WTC11 (cell line): Measurements from ENCODE around the gene STEAP1. TPM values are rescaled to one million over a fixed set of nuclear protein-coding genes. Genes with fewer than 3 reads are reported as not detected.

Source experiments
- ATAC-seq: fragments of 200-7000 bp; cut with Tn5 transposase; 2 replicates; pipeline ENCODE4 v1.10.0; 2021; ENCODE audit warnings: mild to moderate bottlenecking, moderate library complexity
- CTCF ChIA-PET: fragments of 300-600 bp; sonication (Branson Sonifier 250); formaldehyde crosslinking; loops from one replicate; lab custom pipeline; 2021; ENCODE audit warnings: antibody characterized with exemption; lab: Charles Lee
- POLR2A ChIA-PET: fragments of 350-600 bp; sonication (Branson Sonifier 250); formaldehyde crosslinking; loops from one replicate; lab custom pipeline; 2021; ENCODE audit warnings: antibody characterized with exemption; lab: Charles Lee
- DNase-seq: peaks from one replicate; pipeline ENCODE4 v3.0.0; 2021; ENCODE audit warnings: low spot score
- H3K27ac Mint-ChIP-seq: 2 replicates; pipeline ENCODE4 v1.8.0; 2021; ENCODE audit warnings: mixed read lengths
- H3K27me3 Mint-ChIP-seq: 2 replicates; pipeline ENCODE4 v1.8.0; 2021; ENCODE audit warnings: low read depth, mild to moderate bottlenecking, moderate library complexity, mixed read lengths
- H3K36me3 Mint-ChIP-seq: 2 replicates; pipeline ENCODE4 v1.8.0; 2021; ENCODE audit warnings: mixed read lengths
- H3K4me1 Mint-ChIP-seq: 2 replicates; pipeline ENCODE4 v1.8.0; 2022; ENCODE audit warnings: mixed read lengths
- H3K4me3 Mint-ChIP-seq: 2 replicates; pipeline ENCODE4 v1.8.0; 2021; ENCODE audit warnings: mild to moderate bottlenecking, moderate library complexity, mixed read lengths
- H3K9me3 Mint-ChIP-seq: 2 replicates; pipeline ENCODE4 v1.8.0; 2021; ENCODE audit warnings: mixed read lengths
- AR ChIP-seq: fragments of 250-450 bp; sonication (Bioruptor Pico); IDR thresholded peaks from 2 replicates; pipeline ENCODE4 v1.9.0; 2021; ENCODE audit warnings: mild to moderate bottlenecking
- CDX4 ChIP-seq: fragments of 250-450 bp; sonication (Bioruptor Pico); IDR thresholded peaks from 2 replicates; pipeline ENCODE4 v1.9.0; 2021; ENCODE audit warnings: moderate library complexity, mild to moderate bottlenecking, inconsistent platforms, borderline replicate concordance
- CREM ChIP-seq: sonication (generic); formaldehyde crosslinking; IDR thresholded peaks from 2 replicates; pipeline ENCODE4 v1.8.1; 2022; ENCODE audit warnings: mild to moderate bottlenecking, missing genetic modification reagents, moderate library complexity
- FOXK1 ChIP-seq: sonication (generic); formaldehyde crosslinking; IDR thresholded peaks from 2 replicates; pipeline ENCODE4 v1.8.0; 2022; ENCODE audit warnings: mild to moderate bottlenecking, moderate library complexity, missing genetic modification reagents
- GABPB1 ChIP-seq: sonication (generic); formaldehyde crosslinking; IDR thresholded peaks from 2 replicates; pipeline ENCODE4 v1.8.1; 2023; ENCODE audit warnings: mild to moderate bottlenecking, missing genetic modification reagents
- ZBTB43 ChIP-seq: sonication (generic); formaldehyde crosslinking; IDR thresholded peaks from 2 replicates; pipeline ENCODE4 v1.8.1; 2023; ENCODE audit warnings: mild to moderate bottlenecking, missing genetic modification reagents
- ZNF512 ChIP-seq: sonication (generic); formaldehyde crosslinking; IDR thresholded peaks from 2 replicates; pipeline ENCODE4 v1.8.1; 2022; ENCODE audit warnings: missing genetic modification reagents, borderline replicate concordance
- ZNF532 ChIP-seq: fragments of 250-450 bp; sonication (Bioruptor Pico); IDR thresholded peaks from 2 replicates; pipeline ENCODE4 v1.9.0; 2021; ENCODE audit warnings: mild to moderate bottlenecking, borderline replicate concordance
- ZNF671 ChIP-seq: fragments of 250-450 bp; sonication (Bioruptor Pico); IDR thresholded peaks from 2 replicates; pipeline ENCODE4 v1.8.0; 2021; ENCODE audit warnings: mild to moderate bottlenecking
- total RNA-seq: library from RNA; stranded (reverse); gene quantifications from 3 replicates; pipeline ENCODE4 v1.2.3, GENCODE V29; 2021

The STEAP1 gene
- total RNA-seq, 1 experiment from 2014 or later = 2.4 TPM

GRCh38 chr7:90178679-90179278 is 24.5 kb downstream of the STEAP1 start:
- Mint-ChIP-seq H3K4me1 (peaks cover 9% of the 10 kb centered on the region), H3K4me3 (no peak overlapping the region), H3K36me3 (no peaks in the 10 kb centered on the region), H3K27ac (no peak overlapping the region), H3K27me3 (no peaks in the 10 kb centered on the region), H3K9me3 (no peaks in the 10 kb centered on the region)
- DNase-seq (no peak), ATAC-seq (no peak)
- TF ChIP-seq ZNF671 (no peak), ZBTB43 (no peak), ZNF532 (CRISPR knock-in tag) (no peak)
- ChIA-PET CTCF (no interaction called here), POLR2A (no interaction called here)

- ATAC-seq (no peak), DNase-seq (no peak)
- Mint-ChIP-seq H3K4me3 (no peak overlapping the region), H3K36me3 (no peaks in the 10 kb centered on the region), H3K27me3 (no peaks in the 10 kb centered on the region), H3K4me1 (peaks cover 9% of the 10 kb centered on the region), H3K27ac (peak overlapping the region; percentile 16; the same call in 1 of the 2 replicates), H3K9me3 (peaks cover 3% of the 10 kb centered on the region)
- TF ChIP-seq CDX4 (no peak), GABPB1 (peak; percentile 85), CREM (CRISPR knock-in tag) (no peak), ZNF512 (CRISPR knock-in tag) (no peak), AR (CRISPR knock-in tag) (no peak), FOXK1 (CRISPR knock-in tag) (no peak), ZNF532 (CRISPR knock-in tag) (no peak)
- CTCF ChIA-PET = no interaction called here
- POLR2A ChIA-PET = no interaction called here
Observed at GRCh38 chr7:90180011-90180585, 25.8 kb downstream of the STEAP1 start.
